ENCODE results near the gene KIAA0513.

The KIAA0513 gene

DNA sequence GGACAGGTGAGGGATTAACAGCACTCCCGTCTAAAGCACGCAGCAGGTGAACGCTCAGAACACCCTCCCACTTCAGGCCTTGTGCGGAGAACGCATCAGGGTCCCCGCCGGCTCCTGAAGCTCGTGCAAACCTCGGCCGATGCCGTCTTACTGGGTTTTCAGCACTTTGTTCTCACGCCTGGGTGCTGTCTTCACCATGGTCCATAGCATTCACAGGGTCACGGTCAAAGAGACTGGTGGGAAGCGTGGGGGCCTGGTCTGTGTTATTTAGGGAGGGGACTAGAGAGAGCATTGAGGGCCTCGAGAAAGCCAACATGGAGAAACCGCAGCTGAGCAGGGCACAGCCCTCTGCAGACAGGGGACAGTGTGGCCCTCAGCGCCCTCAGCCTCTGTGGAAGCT, 58.1 kb downstream of the KIAA0513 start:
- Histone ChIP-seq H2AFZ (ENCODE audit: low read length) (no peak overlapping the region), H3F3A (ENCODE audit: insufficient read depth, low read length) (no peaks in the 10 kb centered on the region), H3K4me3 (ENCODE audit: low read depth, low read length, poor library complexity, severe bottlenecking) (no peak overlapping the region), H3K9me3 (ENCODE audit: low read length) (no peaks in the 10 kb centered on the region), H3K4me1 (ENCODE audit: insufficient read depth, low read length, severe bottlenecking) (no peaks in the 10 kb centered on the region), H3K9ac (ENCODE audit: low read length) (no peak overlapping the region), H3K36me3 (ENCODE audit: insufficient read depth, low read length) (no peaks in the 10 kb centered on the region), H3K27ac (ENCODE audit: low read depth, low read length, poor library complexity, severe bottlenecking) (no peak overlapping the region), H4K20me1 (ENCODE audit: insufficient read depth, low read length) (no peaks in the 10 kb centered on the region), H3K79me2 (ENCODE audit: insufficient read depth, low read length) (no peaks in the 10 kb centered on the region), H3K9me2 (ENCODE audit: low read depth, low read length) (no peaks in the 10 kb centered on the region), H3K4me2 (ENCODE audit: low read length) (no peak overlapping the region), H3K27me3 (ENCODE audit: insufficient read depth, low read length) (peaks cover 7% of the 10 kb centered on the region)
- TF ChIP-seq, protein P1, sequence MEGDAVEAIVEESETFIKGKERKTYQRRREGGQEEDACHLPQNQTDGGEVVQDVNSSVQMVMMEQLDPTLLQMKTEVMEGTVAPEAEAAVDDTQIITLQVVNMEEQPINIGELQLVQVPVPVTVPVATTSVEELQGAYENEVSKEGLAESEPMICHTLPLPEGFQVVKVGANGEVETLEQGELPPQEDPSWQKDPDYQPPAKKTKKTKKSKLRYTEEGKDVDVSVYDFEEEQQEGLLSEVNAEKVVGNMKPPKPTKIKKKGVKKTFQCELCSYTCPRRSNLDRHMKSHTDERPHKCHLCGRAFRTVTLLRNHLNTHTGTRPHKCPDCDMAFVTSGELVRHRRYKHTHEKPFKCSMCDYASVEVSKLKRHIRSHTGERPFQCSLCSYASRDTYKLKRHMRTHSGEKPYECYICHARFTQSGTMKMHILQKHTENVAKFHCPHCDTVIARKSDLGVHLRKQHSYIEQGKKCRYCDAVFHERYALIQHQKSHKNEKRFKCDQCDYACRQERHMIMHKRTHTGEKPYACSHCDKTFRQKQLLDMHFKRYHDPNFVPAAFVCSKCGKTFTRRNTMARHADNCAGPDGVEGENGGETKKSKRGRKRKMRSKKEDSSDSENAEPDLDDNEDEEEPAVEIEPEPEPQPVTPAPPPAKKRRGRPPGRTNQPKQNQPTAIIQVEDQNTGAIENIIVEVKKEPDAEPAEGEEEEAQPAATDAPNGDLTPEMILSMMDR (IDR thresholded peaks at IDR 0.05; ENCODE audit: low read length): no peak
- TF ChIP-seq EZH2 (IDR thresholded peaks at IDR 0.05; ENCODE audit: borderline replicate concordance, low read length): no peak

DNA sequence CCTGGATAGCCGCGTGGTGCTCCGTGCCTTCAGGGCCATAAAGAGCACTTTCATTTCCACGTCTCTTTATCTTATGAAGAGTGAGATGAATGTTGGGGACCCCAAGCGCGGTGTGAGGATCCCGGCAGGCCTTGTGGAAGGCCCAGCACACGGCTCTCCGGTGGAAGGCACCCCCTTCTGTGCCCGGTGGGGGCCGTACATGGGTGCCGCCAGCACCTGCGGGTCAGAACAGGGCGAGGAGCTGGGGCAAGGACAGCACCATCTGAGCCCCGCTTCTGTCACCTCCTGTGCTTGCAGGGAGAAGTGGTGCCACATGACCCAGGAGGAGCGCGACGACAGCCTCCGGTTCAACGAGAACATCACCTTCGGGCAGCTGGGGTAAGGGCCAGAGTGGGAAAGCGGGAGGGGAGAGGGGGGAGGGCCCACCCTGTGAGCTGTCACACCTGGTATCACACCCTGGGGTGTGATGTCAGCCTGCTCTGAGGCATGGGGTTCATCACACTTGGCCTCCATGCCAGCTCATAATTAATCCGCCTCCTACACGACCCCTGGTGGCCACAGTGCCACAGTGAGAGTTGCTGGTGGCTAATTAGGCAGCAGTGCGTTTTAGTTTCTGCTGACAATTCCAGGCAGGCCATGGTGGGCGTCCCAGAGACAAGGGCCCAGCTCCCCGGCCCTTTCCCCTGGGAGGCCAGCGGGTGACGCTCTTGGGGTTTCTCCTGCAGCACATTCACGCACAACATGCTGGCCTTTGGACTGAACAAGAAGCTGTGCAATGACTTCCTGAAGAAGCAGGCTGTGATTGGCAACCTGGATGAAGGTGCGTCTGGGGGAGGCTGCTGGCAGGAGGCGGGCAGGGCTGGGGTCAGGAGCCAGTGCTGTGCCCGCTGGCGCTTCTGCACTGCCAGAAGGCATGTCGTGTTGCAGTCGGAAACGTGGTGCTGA, 59.0 kb downstream of the KIAA0513 start:
- no peak overlapping the region for H3K9ac ChIP-seq (ENCODE audit: low read length)
- TF ChIP-seq, protein P1 (IDR thresholded peaks at IDR 0.05; ENCODE audit: low read length): peak; percentile 71
- no peak for TF ChIP-seq EZH2 (IDR thresholded peaks at IDR 0.05; ENCODE audit: borderline replicate concordance, low read length)
- no peaks in the 10 kb centered on the region for H3K79me2 ChIP-seq (ENCODE audit: insufficient read depth, low read length)
- H2AFZ ChIP-seq (ENCODE audit: low read length): no peak overlapping the region
- no peaks in the 10 kb centered on the region for H3K36me3 ChIP-seq (ENCODE audit: insufficient read depth, low read length)
- H3F3A ChIP-seq (ENCODE audit: insufficient read depth, low read length): no peaks in the 10 kb centered on the region
- no peaks in the 10 kb centered on the region for H4K20me1 ChIP-seq (ENCODE audit: insufficient read depth, low read length)
- H3K27me3 ChIP-seq (ENCODE audit: insufficient read depth, low read length): peaks cover 10% of the 10 kb centered on the region
- H3K9me3 ChIP-seq (ENCODE audit: low read length): no peaks in the 10 kb centered on the region
- H3K9me2 ChIP-seq (ENCODE audit: low read depth, low read length): no peaks in the 10 kb centered on the region
- no peak overlapping the region for H3K27ac ChIP-seq (ENCODE audit: low read depth, low read length, poor library complexity, severe bottlenecking)
- H3K4me1 ChIP-seq (ENCODE audit: insufficient read depth, low read length, severe bottlenecking): no peaks in the 10 kb centered on the region
- H3K4me3 ChIP-seq (ENCODE audit: low read depth, low read length, poor library complexity, severe bottlenecking): no peak overlapping the region
- H3K4me2 ChIP-seq (ENCODE audit: low read length): no peak overlapping the region

DNA sequence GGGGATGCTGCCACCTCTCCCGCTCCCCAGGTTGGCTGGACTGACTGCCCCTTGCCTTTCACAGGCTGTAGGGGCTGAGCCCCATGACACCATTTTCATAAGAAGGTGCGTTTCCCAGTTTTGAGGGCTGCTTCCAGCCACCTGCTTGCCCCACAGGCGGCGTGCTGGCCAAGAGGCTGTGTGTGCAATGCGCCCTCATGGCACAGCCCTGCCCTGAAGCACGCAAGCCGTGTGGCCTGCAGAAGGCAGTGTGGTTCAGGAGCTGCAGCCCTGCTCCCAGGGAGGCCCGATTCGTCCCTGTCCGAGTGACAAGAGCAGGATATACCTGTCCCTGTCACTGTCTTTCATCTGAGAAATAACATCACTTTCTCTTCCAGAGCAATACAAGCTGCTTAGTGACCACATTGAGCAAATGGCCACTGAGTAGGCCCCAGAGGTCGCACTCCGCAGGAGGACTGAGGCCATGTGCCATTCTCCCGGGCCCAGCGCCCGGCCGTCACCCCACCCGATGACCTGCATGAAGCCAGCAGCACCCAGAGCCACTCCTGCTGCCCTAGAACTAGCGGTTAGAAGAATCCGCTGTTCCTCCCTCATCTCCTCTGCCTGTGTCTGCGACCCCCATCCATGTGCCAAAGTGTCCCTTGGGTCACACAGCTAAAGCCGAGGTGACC, 60.4 kb downstream of the KIAA0513 start:
- no peak overlapping the region for H2AFZ ChIP-seq (ENCODE audit: low read length)

More for the DNA sequence above, 60.4 kb downstream of the KIAA0513 start:
- H3K79me2 ChIP-seq (ENCODE audit: insufficient read depth, low read length): no peaks in the 10 kb centered on the region
- no peaks in the 10 kb centered on the region for H3K9me3 ChIP-seq (ENCODE audit: low read length)
- H3K4me1 ChIP-seq (ENCODE audit: insufficient read depth, low read length, severe bottlenecking): no peaks in the 10 kb centered on the region
- no peak overlapping the region for H3K4me3 ChIP-seq (ENCODE audit: low read depth, low read length, poor library complexity, severe bottlenecking)
- H3K36me3 ChIP-seq (ENCODE audit: insufficient read depth, low read length): no peaks in the 10 kb centered on the region
- H3K9me2 ChIP-seq (ENCODE audit: low read depth, low read length): no peaks in the 10 kb centered on the region
- H3K27ac ChIP-seq (ENCODE audit: low read depth, low read length, poor library complexity, severe bottlenecking): no peak overlapping the region
- no peak overlapping the region for H3K9ac ChIP-seq (ENCODE audit: low read length)
- H3K4me2 ChIP-seq (ENCODE audit: low read length): no peak overlapping the region
- no peaks in the 10 kb centered on the region for H4K20me1 ChIP-seq (ENCODE audit: insufficient read depth, low read length)
- H3F3A ChIP-seq (ENCODE audit: insufficient read depth, low read length): no peaks in the 10 kb centered on the region
- peaks cover 9% of the 10 kb centered on the region for H3K27me3 ChIP-seq (ENCODE audit: insufficient read depth, low read length)
- TF ChIP-seq EZH2 (IDR thresholded peaks at IDR 0.05; ENCODE audit: borderline replicate concordance, low read length): no peak
- TF ChIP-seq, protein P1 (IDR thresholded peaks at IDR 0.05; ENCODE audit: low read length): no peak

Data from OCI-LY1 (cell line).